ENCODE data around the gene ANKRD60. TPM values are rescaled to one million over a fixed set of nuclear protein-coding genes. Genes with fewer than 3 reads are reported as not detected.

ANKRD60 gene
- total RNA-seq, 1 experiment from 2014 or later: not detected

DNA sequence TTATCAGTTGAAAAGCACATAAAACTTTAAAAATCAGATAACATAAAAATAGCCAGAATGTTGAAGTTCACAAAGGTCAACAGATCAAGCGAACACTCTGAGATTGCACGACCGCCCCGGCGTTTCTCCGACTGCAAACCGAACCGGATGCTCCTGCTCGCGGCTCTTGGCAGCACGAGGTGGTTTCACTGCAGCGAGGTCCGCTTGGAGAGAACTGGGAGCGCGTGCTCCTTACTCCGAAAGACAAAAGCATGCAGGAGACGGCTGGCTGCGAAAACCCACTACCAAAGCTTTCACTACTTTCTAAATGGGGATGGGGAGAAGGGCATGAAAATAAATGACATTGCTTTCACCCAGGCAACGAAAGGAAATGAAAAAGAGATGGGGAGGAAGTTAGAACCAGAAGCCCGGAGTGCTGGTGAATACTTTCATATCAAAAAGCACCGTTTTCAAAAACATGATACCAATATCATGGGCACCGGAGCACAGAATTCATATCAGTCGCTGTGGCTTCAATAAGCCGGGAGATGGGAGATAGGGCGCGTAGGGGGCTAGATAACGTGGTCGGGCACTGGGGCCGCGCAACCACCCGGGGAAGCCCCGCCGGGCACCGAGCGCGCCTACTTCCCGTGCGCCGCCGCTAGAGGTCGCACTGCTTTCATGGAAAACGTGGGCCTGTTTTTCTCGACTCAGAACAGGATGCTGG is 8.3 kb upstream of the ANKRD60 start:
- Histone ChIP-seq H4K5ac (ENCODE audit: insufficient read length, low read depth, low read length) (no peak overlapping the region), H3K56ac (ENCODE audit: insufficient read length, low read depth, low read length) (no peak overlapping the region), H3K79me2 (ENCODE audit: insufficient read depth, low read length) (no peaks in the 10 kb centered on the region), H3K18ac (ENCODE audit: insufficient read length, low read depth, low read length) (no peak overlapping the region), H3T11ph (ENCODE audit: low read length) (no peak overlapping the region), H3K4ac (ENCODE audit: low read depth, low read length) (no peak overlapping the region), H3K4me1 (ENCODE audit: insufficient read depth, low read length) (no peaks in the 10 kb centered on the region), H2BK5ac (ENCODE audit: insufficient read length, low read length) (no peak overlapping the region), H4K20me1 (ENCODE audit: control insufficient read depth, insufficient read depth, insufficient read length) (no peaks in the 10 kb centered on the region), H3K9me3 (ENCODE audit: control insufficient read depth, low read depth, low read length) (no peaks in the 10 kb centered on the region), H3K4me2 (ENCODE audit: insufficient read depth, insufficient read length, low read length) (peak overlapping the region; percentile 77), H4K91ac (ENCODE audit: insufficient read length, low read depth, low read length) (no peak overlapping the region), H3K23ac (ENCODE audit: insufficient read length, low read depth, low read length) (no peak overlapping the region), H3K14ac (ENCODE audit: insufficient read depth, low read length) (no peak overlapping the region), H3K27ac (ENCODE audit: insufficient read length, low read depth, low read length) (no peak overlapping the region), H2BK20ac (ENCODE audit: low read depth, low read length, poor library complexity, severe bottlenecking) (no peak overlapping the region), H2BK15ac (ENCODE audit: low read depth, low read length) (no peak overlapping the region), H2BK120ac (ENCODE audit: low read depth, low read length, poor library complexity, severe bottlenecking) (no peak overlapping the region), H2AFZ (ENCODE audit: low read length) (no peak overlapping the region), H3K27me3 (ENCODE audit: insufficient read depth, low read length) (no peaks in the 10 kb centered on the region), H3K9ac (ENCODE audit: extremely low read depth, insufficient read length, low read length) (no peak overlapping the region), H2BK12ac (ENCODE audit: insufficient read length, low read depth, low read length) (no peak overlapping the region), H3K23me2 (ENCODE audit: insufficient read length, low read depth, low read length, poor library complexity, severe bottlenecking) (peaks cover 5% of the 10 kb centered on the region), H4K8ac (replicated peaks; ENCODE audit: insufficient read length, low read depth, low read length) (no peak overlapping the region), H3K79me1 (ENCODE audit: insufficient read depth, low read depth, low read length, poor library complexity, severe bottlenecking) (no peaks in the 10 kb centered on the region), H2AK5ac (ENCODE audit: insufficient read length, low read length) (no peak overlapping the region)
- Mint-ChIP-seq H3K27ac (0 out of 7 replicates have a peak overlapping the region, but pooled peaks of 1 of the 3 experiments have one; percentile 27), H3K9me3 (no peaks in the 10 kb centered on the region), H3K4me1 (peaks cover 11 to 12% of the 10 kb centered on the region in 2 experiments), H3K36me3 (ENCODE audit: insufficient read depth in 1 of 3, low read depth in 3 of 3) (peaks cover 0 to 4% (median 3%) of the 10 kb centered on the region in 3 experiments; a peak in 4 of 7 replicates), H3K4me3 (peak overlapping the region; percentile 64 to 73), H3K27me3 (ENCODE audit: low read depth) (peaks cover 12% of the 10 kb centered on the region)
- no CpG with 5 or more reads among the region's 43 CpGs for WGBS (ENCODE audit: extremely low coverage, insufficient read length, low lambda C conversion rate)
- TF ChIP-seq, protein P1, sequence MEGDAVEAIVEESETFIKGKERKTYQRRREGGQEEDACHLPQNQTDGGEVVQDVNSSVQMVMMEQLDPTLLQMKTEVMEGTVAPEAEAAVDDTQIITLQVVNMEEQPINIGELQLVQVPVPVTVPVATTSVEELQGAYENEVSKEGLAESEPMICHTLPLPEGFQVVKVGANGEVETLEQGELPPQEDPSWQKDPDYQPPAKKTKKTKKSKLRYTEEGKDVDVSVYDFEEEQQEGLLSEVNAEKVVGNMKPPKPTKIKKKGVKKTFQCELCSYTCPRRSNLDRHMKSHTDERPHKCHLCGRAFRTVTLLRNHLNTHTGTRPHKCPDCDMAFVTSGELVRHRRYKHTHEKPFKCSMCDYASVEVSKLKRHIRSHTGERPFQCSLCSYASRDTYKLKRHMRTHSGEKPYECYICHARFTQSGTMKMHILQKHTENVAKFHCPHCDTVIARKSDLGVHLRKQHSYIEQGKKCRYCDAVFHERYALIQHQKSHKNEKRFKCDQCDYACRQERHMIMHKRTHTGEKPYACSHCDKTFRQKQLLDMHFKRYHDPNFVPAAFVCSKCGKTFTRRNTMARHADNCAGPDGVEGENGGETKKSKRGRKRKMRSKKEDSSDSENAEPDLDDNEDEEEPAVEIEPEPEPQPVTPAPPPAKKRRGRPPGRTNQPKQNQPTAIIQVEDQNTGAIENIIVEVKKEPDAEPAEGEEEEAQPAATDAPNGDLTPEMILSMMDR (conservative IDR thresholded peaks at IDR 0.05): peak; percentile 99
- DNase-seq: peak; percentile 77
